ENCODE data around the gene FBN2.
A peak's percentile ranks its signal among the peaks of the same experiment; 100 is the strongest.

- TF ChIP-seq TAF1 (IDR thresholded peaks at IDR 0.05; ENCODE audit: low read depth) (no peak), RAD21 (IDR thresholded peaks at IDR 0.05; ENCODE audit: low read depth) (no peak), NFIC (IDR thresholded peaks at IDR 0.05) (no peak; the same call in 1 of the 2 replicates), USF1 (IDR thresholded peaks at IDR 0.05) (no peak), TEAD4 (IDR thresholded peaks at IDR 0.05) (peak; percentile 54; the same call in 1 of the 2 replicates), EP300 (IDR thresholded peaks at IDR 0.05; ENCODE audit: borderline replicate concordance) (peak; percentile 16; the same call in 1 of the 2 replicates), YY1 (IDR thresholded peaks at IDR 0.05; ENCODE audit: low read depth) (no peak)
Observed at GRCh38 chr5:128579093-128579492, 41.0 kb upstream of the FBN2 start.
